Measurements from ENCODE around the gene PRKG1. TPM values are rescaled to one million over a fixed set of nuclear protein-coding genes. Genes with fewer than 3 reads are reported as not detected.

The PRKG1 gene
- total and polyA plus RNA-seq, 4 donors, result 0.46 to 5.1 (median 1.5) TPM

GRCh38 chr10:51072921-51073434, 1.3 kb upstream of the PRKG1 start:
- H3K4me3 ChIP-seq (ENCODE audit: low read depth in 1 of 3, low read length in 3 of 3), result peak overlapping the region in 1 of 3 donors; percentile 50
- no peak overlapping the region for H3K9ac ChIP-seq (ENCODE audit: low read depth in 1 of 2, low read length in 2 of 2)
- H3K9me3 ChIP-seq (ENCODE audit: control insufficient read depth in 4 of 4, low read length in 3 of 4), result no peaks in the 10 kb centered on the region
- no peak overlapping the region for H3K27ac ChIP-seq (ENCODE audit: low read depth in 1 of 2, low read length in 2 of 2)
- no peaks in the 10 kb centered on the region for H3K36me3 ChIP-seq (ENCODE audit: control insufficient read depth in 4 of 4, insufficient read depth in 3 of 4, low read depth in 1 of 4, low read length in 3 of 4)
- DNase-seq (ENCODE audit: low spot score), result no peak
- WGBS, result 78% methylated on average over 5 of the region's 5 CpGs
- peaks cover 0 to 5% (median 2%) of the 10 kb centered on the region in 4 donors for H3K27me3 ChIP-seq (ENCODE audit: control insufficient read depth in 4 of 4, insufficient read depth in 4 of 4, low read length in 3 of 4)
- TF ChIP-seq SP1 (IDR thresholded peaks at IDR 0.05) (no peak), JUND (IDR thresholded peaks at IDR 0.05) (no peak), NR2F2 (IDR thresholded peaks at IDR 0.05) (no peak), EGR1 (IDR thresholded peaks at IDR 0.05; ENCODE audit: low read depth in 2 of 2) (no peak), HNF4G (IDR thresholded peaks at IDR 0.05) (no peak), MAX (IDR thresholded peaks at IDR 0.05) (no peak), FOXA2 (IDR thresholded peaks at IDR 0.05) (no peak), YY1 (IDR thresholded peaks at IDR 0.05) (no peak), RXRA (IDR thresholded peaks at IDR 0.05) (no peak), FOXA1 (IDR thresholded peaks at IDR 0.05) (no peak), HNF4A (conservative IDR thresholded peaks at IDR 0.05) (no peak), TAF1 (conservative IDR thresholded peaks at IDR 0.05) (no peak), GABPA (IDR thresholded peaks at IDR 0.05 in 1 of 2, conservative IDR thresholded peaks at IDR 0.05 in 1 of 2) (no peak), CTCF (IDR thresholded peaks at IDR 0.05; ENCODE audit: low read depth, low read length, missing input control) (no peak), REST (IDR thresholded peaks at IDR 0.05) (no peak), RAD21 (IDR thresholded peaks at IDR 0.05) (no peak)
- TF ChIP-seq, protein P1, sequence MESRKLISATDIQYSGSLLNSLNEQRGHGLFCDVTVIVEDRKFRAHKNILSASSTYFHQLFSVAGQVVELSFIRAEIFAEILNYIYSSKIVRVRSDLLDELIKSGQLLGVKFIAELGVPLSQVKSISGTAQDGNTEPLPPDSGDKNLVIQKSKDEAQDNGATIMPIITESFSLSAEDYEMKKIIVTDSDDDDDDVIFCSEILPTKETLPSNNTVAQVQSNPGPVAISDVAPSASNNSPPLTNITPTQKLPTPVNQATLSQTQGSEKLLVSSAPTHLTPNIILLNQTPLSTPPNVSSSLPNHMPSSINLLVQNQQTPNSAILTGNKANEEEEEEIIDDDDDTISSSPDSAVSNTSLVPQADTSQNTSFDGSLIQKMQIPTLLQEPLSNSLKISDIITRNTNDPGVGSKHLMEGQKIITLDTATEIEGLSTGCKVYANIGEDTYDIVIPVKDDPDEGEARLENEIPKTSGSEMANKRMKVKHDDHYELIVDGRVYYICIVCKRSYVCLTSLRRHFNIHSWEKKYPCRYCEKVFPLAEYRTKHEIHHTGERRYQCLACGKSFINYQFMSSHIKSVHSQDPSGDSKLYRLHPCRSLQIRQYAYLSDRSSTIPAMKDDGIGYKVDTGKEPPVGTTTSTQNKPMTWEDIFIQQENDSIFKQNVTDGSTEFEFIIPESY (IDR thresholded peaks at IDR 0.05), result no peak
- TF ChIP-seq, protein P2, sequence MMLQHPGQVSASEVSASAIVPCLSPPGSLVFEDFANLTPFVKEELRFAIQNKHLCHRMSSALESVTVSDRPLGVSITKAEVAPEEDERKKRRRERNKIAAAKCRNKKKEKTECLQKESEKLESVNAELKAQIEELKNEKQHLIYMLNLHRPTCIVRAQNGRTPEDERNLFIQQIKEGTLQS (IDR thresholded peaks at IDR 0.05), result no peak
- peaks cover 5 to 19% (median 15%) of the 10 kb centered on the region in 4 donors for H3K4me1 ChIP-seq (ENCODE audit: control insufficient read depth in 4 of 4, insufficient read depth in 4 of 4, low read length in 3 of 4)
